HG03342 (cell line): ENCODE measurements around the gene OR7A10.

ENCODE experiments used
- ATAC-seq: cut with Tn5 transposase; IDR thresholded peaks from one replicate; pipeline ENCODE4 v1.9.1; 2021; ENCODE audit warnings: mild to moderate bottlenecking, moderate library complexity; ENCODE audit not compliant: unreplicated experiment

The OR7A10 gene

DNA sequence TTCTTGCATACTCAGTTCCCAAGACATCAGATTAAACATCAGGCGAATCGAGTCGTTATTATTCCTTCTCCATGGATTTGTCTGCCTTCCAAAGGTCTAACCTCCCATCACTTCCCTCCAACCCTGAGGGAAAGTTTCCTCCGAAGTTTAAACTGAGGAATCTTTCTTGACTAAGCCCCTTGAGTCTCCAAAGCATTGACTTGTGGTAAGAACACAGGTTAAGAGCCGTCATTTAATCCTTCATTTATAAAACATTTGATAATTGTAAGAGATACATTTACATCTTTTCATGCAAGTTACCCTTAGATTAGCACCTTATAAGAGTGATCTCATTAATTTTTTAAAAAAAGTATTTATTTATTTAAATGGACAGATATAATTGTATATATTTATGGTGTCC lies at the start of gene OR7A10:
OR7A10 (minus strand) TSS at position 101 of the 400 bp plus-strand sequence. CDS start 7,045 bp downstream, outside the sequence.
- ATAC-seq: no peak

DNA sequence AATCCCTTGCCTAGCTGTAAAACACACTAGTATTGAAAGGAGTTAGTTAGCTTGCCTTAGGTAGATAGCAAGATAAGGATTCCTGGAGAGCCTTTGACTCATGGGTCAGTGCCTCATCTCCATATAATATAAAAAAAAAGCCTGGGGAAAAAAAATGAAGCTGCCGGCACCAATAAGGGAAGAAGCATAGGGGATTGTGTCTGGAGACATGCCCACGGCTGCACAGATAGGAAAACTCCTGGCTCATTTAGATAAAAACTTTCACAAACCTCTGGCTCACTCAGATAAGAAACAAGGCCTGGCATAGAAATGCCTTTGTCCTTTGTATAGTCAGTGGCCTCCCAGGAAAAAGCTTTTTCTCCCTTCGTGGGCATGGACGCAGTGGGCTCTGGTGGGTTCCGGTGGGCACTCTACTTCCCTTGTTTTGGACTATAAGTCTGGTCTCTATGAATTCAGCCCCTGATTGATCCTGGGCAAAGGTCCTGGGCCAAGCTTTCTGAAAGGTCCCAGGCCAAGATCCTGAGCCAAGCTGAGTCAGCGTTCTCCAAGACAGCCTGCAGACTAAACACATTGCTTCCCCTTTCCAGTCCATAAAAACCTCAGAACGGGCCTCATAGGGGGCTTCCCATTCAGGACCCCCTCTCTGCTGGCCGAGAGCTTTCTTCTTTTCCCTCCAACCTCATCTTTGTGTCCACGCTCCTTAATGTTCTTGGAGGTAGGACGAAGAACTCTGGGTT lies 42.1 kb upstream of the OR7A10 start:
- no peak for ATAC-seq

GRCh38 chr19:14889994-14890642 lies 41.4 kb upstream of the OR7A10 start:
- no peak for ATAC-seq

GRCh38 chr19:14886032-14886431 lies 37.3 kb upstream of the OR7A10 start, which contains the start of gene OR7A17:
OR7A17 (minus strand) TSS chr19:14886132; CDS start chr19:14881355, 4,777 bp downstream.
- ATAC-seq: no peak

- ATAC-seq: no peak
Measured at GRCh38 chr19:14871619-14872230, 23.0 kb upstream of the OR7A10 start.

DNA sequence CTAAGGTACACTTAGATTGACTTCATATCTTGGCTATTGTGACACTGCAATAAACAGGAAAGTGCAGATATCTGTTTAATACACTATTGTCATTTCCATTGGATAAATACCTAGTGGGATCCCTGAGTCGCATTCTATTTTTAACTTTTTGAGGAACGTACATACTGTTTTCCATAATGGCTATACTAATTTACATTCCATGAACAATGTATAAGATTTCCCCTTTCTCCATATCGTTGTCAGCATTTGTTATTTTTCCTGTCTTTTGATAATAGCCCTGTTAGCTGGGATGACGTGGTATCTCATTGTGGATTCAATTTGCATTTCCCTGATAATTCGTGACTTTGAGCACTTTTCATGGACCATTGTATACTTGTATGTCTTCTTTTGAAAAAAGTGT lies 19.8 kb upstream of the OR7A10 start:
- ATAC-seq: no peak

DNA sequence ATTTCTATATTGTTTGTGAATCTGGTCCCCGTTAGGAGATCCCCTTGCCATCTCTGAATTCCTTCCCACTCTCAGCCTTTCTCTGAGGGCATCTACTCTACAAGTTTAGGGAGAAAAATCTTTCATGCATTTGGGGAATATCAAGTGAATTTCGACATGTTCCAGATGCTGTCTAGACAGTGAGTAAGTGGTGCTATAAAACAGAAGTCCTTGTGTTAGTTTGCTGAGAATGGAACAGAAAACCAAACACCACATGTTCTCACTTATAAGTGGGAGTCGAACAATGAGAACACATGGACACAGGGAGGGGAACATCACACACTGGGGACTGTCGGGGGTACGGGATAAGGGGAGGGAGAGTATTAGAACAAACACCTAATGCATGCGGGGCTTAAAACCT lies 5.1 kb downstream of the OR7A10 start:
- no peak for ATAC-seq

- no peak for ATAC-seq
Measured at GRCh38 chr19:14843169-14843568, 5.6 kb downstream of the OR7A10 start.

GRCh38 chr19:14840206-14840605 lies 8.5 kb downstream of the OR7A10 start:
- ATAC-seq: no peak

DNA sequence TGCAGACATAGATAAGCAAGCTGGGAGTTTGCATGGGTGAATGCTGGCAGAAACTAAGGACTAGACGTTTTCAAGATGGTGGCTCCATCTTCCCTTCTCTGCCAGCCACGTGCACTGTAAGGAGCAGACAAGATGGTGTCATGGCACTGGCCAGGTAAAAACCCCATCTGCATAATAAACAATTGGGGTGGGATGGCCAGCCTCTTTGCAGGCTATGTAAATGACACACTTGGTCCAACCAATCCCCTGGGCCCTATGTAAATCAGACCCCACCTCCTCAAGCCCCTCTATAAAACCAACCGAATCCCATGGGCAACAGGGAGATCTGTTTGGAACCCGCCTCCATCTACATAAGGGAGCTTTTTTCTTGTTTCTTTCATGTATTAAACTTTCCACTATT lies 11.3 kb downstream of the OR7A10 start:
- no peak for ATAC-seq

GRCh38 chr19:14835011-14835410 lies 13.7 kb downstream of the OR7A10 start, which contains the start of the genes OR7A5 and OR7C1:
OR7A5 (minus strand) TSS chr19:14835185; CDS start chr19:14828241, 6,944 bp downstream.
OR7C1 (minus strand) TSS chr19:14835185; CDS start chr19:14800136, 35,049 bp downstream.
- no peak for ATAC-seq

GRCh38 chr19:14830702-14831101 lies 18.0 kb downstream of the OR7A10 start:
- ATAC-seq: no peak

DNA sequence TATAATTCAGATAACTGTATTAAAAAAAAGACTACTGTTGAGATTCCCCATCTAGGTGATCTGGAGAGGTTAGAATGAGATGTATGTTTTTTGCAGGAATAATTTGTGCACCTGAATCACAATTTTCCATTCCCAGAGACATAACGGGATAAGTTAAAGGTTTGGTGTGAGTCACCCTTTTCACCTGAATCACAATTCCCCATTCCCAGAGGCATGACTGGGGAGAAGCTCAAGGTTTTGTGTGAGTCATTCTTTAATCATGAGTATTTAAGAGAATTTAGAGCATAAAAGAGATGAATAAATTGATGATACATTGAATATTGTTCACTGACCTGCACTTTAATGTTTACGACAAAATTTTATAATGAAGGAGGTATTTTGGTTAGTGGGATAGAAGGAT lies 22.7 kb downstream of the OR7A10 start:
- no peak for ATAC-seq

DNA sequence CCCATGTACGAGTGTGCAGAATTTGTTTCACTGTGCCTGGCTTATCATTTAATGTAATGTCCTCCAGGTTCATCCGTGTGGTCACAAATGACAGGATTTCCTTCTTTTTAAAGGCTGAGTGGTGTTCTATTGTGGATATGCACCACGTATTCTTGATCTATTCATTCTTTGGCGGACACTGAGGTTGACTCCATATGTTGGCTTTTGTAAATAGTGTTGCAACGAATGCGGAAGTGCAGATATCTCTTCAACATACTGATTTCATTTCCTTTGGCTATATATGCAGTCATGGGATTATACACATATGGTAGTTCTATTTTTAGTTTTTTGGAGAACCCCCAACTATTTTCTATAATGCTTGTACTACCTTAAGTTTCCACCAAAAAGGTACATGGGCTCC lies 26.8 kb downstream of the OR7A10 start:
- no peak for ATAC-seq

DNA sequence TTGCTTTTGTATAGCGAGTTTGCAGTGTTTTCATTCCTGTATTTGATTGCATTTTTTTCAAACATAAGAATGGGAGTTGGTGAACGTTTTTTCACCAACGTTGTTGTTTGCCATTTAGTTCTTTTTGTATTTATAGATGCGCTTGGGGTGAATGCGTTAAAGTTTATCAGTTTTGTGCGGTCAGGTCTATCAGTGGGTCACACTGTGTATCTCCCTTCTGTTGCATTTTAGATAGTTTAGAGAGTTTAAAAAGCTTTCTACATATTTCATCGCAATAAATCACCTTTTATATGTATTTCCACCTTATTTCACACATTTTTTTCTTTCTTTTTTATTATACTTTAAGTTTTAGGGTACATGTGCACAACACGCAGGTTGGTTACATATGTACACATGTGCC lies 30.1 kb downstream of the OR7A10 start:
- no peak for ATAC-seq

- ATAC-seq: no peak
Measured at GRCh38 chr19:14817052-14817451, 31.7 kb downstream of the OR7A10 start.

DNA sequence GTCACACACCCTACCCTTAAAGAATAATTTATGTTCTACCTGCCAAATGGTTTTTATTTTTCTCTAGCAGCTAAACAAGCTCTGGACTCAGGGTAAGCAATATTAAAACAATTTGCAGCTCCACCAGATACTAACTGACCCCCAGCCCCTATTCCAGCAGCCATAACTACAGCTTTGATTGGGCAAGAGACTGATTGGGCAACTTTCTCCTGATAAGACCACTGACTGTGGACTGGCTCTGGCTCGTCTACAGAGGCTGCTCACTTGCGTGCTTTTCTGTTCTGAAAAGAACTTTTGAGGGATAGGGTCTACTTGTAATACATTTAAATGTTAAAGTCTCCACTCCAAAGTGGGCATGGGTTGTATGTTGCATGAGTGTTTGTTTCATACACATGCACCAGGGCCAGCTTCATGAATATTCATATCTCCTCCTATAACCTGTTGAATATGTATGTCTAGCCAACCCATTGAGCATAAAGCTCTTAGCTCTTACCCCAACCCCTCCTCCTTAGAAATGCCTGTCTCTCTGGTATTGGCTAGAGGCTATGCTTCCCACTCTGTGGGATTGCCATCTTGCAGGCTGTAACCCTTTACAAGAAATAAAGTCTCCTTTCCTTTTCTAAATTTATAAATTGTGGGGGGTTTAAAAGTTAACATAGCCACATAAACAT lies 33.6 kb downstream of the OR7A10 start:
- ATAC-seq: no peak

GRCh38 chr19:14809272-14810057 lies 39.3 kb downstream of the OR7A10 start:
- no peak for ATAC-seq

DNA sequence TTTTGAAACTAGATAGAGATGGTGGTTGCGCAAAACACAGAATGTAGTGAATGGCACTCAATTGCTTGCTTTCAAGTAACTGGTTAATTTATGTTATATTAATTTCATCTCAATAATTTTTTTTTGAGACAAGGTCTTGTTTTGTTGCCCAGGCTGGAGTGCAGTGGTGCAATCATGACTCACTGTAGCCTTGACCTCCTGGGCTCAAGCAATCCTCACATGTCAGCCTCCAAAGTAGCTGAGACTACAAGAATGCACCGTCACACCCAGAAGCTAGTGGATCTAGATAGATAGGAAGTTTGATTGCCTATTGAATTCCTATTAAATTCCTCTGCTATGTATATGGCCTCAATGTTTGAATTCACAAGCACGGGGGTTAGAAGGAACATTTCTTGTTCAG lies 44.0 kb downstream of the OR7A10 start:
- ATAC-seq: no peak

DNA sequence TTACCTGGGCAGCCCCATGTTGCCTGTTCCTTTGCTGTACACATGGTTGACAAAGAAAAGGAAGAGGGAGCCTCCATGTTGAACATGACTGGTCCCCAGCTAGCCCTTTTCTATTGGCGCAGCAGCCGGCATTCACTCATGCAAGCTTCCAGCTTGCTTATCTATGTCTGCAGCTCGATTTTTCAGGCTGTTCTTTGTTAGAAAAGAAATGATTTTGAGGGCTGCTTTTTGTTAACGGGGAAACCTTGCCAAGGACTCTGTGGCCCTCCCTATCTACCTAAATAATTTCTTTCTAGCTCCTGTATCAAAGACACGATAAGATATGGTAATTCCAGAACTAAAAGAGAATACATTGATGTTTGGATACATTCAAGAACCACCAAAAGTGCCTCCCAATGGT lies 50.0 kb downstream of the OR7A10 start:
- no peak for ATAC-seq
